Loucy (cell line): ENCODE data around the gene MAFF.
"Not testable (repeated sequence)": the region's sequence is repeated elsewhere in the genome, so short reads cannot be mapped to it uniquely, and the experiment has no call there.

Source experiments
- EZH2phosphoT487 ChIP-seq: fragments of 200-600 bp; IDR thresholded peaks from 2 replicates; pipeline ENCODE4 v1.6.1; 2018; ENCODE audit warnings: antibody characterized with exemption, mild to moderate bottlenecking, moderate library complexity, borderline replicate concordance
- TF ChIP-seq, protein P1 (sequence below): fragments of 200-600 bp; sonication (generic); conservative IDR thresholded peaks from 2 replicates; pipeline ENCODE4 v1.5.1; 2014; ENCODE audit warnings: mild to moderate bottlenecking, antibody characterized with exemption, low read length

DNA sequence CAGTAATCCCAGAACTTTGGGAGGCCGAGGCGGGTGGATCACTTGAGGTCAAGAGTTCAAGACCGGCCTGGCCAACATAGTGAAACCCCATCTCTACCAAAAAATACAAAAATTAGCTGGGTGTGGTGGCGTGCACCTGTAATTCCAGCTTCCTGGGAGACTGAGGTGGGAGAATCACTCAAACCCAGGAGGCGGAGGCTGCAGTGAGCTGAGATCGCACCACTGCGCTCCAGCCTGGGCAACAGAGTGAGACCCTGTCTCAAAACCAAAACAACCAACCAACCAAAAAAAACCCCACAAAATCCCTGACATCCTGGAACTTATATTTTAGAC, 23.2 kb upstream of the MAFF start:
- TF ChIP-seq, protein P1, sequence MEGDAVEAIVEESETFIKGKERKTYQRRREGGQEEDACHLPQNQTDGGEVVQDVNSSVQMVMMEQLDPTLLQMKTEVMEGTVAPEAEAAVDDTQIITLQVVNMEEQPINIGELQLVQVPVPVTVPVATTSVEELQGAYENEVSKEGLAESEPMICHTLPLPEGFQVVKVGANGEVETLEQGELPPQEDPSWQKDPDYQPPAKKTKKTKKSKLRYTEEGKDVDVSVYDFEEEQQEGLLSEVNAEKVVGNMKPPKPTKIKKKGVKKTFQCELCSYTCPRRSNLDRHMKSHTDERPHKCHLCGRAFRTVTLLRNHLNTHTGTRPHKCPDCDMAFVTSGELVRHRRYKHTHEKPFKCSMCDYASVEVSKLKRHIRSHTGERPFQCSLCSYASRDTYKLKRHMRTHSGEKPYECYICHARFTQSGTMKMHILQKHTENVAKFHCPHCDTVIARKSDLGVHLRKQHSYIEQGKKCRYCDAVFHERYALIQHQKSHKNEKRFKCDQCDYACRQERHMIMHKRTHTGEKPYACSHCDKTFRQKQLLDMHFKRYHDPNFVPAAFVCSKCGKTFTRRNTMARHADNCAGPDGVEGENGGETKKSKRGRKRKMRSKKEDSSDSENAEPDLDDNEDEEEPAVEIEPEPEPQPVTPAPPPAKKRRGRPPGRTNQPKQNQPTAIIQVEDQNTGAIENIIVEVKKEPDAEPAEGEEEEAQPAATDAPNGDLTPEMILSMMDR, result not testable (repeated sequence)
- not testable (repeated sequence) for TF ChIP-seq EZH2phosphoT487
